ENCODE measurements around the gene ABCB9.

- TF ChIP-seq CTCF (IDR thresholded peaks at IDR 0.05), result no peak
- no peak for TF ChIP-seq POLR2AphosphoS5 (IDR thresholded peaks at IDR 0.05)
- TF ChIP-seq EP300 (IDR thresholded peaks at IDR 0.05; ENCODE audit: low read depth), result no peak
- TF ChIP-seq POLR2A (IDR thresholded peaks at IDR 0.05), result no peak
These were observed 47.2 kb upstream of the ABCB9 start for GRCh38 chr12:123013185-123014095.
